Ecto neural progenitor cell (in vitro differentiated cells): ENCODE data around the gene FAM9C.

Experiments used
- DNase-seq: peaks from one replicate; pipeline ENCODE4 v3.0.0-alpha.2; 2018; ENCODE audit warnings: low spot score

FAM9C gene

GRCh38 chrX:13007519-13008188 is 36.8 kb downstream of the FAM9C start:
- no peak for DNase-seq

- DNase-seq, result no peak
Measured at GRCh38 chrX:13005661-13006473, 38.6 kb downstream of the FAM9C start.

DNA sequence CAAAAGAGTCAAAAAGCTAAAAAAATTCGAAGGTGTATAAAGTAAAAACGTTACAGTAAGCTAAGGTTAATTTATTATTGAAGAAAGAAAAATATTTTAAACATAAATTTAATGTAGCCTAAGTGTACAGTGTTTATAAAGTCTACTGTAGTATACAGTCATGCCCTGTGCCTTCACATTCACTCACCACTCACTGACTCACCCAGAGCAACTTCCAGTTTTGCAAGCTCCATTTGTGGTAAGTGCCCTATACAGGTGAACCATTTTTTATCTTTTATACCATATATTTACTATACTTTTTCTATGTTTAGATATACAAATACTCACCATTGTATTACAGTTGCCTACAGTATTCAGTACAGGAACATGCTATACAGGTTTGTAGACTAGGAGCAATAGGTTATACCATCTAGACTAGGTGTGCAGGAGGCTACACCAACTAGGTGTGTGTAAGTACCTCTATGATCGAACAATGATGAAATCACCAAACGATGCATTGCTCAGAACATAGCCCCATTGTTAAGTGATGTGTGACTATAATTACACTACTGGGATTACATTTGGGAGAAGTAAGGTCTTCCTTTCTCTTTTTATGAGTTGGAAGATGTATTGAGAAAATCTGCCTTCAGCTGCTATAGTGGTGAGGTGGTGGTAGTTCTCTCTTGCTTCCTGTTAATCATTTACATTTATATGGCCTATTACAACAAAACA is 42.3 kb downstream of the FAM9C start:
- no peak for DNase-seq

DNA sequence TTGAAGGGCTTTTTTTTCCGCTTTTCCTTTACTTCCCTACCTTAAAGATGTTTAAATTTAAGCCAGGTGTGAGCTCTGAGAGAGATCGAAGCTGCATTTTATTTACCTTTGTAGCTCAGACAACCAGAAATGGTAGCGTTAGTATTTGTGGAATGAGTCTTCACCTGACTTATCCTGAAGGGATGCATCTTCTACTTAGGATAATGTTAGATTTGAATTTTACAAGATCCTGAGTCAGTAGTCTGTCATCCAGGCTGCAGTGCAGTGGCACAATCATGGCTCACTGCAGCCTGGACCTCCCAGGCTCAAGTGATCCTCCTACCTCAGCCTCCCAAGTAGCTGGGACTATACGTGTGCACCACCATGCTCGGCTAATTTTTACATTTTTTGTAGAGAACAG is 43.3 kb downstream of the FAM9C start:
- DNase-seq, result no peak

DNA sequence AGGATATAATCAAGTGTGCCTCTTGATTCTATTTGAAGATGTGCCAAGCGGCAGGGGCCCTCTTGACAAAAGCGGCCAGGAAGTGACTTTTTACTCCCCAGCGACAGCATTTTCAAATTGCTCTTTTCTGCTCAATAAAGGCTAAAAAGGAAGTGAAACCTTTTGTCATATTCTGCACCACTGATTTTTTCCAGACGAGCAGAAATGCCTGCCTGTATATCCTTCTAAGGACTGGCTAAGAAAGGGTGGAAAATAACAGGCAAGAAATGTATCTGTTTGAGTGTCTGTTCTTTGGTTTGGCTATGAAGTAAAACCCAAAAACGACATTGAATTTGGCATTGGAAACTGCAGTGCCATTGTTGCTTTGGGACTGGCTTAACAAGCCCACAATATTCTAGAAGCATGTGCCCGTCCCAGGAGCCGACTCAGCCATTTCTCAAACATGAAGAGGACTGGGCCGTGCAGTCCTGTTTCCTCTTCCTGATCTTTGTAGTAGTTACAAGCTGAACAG is 44.1 kb downstream of the FAM9C start:
- no peak for DNase-seq

GRCh38 chrX:12999422-12999821 is 45.0 kb downstream of the FAM9C start:
- no peak for DNase-seq

DNA sequence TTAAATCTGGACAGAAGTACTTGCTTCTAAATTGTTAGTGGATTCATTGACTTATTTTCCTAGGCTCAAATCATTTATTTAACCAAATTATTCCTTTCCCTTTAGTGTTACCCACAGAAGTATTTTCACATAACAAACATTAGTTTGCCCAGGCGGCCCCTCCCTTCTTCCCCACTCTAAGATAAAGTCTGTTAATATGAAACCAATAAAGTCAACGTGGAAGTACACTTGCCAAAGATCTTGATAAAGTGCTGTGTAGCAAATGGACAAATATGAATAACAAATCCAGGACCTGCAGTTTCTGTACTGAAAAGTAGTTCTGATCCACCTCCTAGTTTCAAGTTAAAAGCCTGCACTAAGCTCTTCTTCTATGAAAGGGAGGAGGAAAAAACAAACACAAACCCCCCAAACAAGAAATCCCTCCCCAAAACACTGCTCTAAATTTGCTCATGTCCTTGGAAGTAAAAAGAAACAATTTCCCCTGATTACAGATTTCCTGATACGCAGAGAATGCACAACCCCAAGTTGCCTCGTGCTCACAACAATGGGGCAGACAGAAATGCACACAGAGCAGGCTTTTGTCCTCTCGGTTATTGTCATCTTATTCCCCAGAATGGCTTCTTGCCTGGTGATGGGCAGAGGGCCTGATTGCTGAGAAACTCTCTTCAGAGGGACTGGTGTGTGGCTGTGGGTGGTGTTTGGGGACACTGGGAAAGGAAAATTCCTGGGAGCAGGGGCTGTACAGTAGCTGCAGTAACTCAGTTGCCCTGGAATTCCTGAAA is 46.3 kb downstream of the FAM9C start:
- no peak for DNase-seq

DNA sequence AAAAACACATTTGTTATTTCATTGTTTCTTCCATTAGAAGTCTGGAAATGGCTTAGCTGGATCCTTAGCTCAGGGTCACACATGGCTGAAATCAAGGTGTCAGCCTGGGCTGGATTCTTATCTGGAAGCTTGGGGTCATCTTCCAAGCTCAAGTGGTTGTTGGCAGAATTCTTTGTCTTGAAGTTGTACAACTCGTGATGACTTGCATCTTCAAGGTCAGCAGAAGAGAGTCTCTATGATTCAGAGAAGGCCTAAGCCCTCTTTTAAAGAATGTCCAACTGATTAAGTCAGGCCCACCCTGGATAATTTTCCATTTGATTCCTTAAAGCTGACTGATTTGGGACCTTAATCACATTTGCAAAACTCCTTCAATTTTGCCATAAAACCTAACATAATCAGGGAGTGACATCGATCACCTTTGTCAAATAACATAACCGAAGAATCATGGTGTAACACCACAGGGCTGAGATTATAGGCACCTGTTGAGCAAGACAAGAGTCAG is 47.4 kb downstream of the FAM9C start:
- DNase-seq, result no peak

DNA sequence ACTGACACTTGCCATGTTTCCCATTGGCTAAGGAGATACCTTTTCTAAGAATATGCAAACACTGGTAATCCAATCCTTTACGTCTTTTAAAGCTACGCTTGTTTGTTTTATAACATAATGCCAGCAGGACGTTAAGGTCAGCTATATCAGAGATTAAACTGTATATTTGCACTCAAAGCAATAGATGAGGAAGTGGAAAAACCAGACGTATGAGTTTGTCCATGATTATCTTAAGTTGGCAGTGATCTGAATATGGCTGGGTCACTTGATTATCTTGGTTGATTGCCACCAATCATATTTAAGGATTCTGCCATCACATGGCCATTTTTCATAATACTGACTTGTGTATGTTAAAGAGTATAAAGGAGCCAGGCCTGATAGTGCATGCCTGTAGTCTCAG is 50.1 kb downstream of the FAM9C start:
- no peak for DNase-seq

GRCh38 chrX:12993826-12994225 is 50.6 kb downstream of the FAM9C start:
- no peak for DNase-seq

DNA sequence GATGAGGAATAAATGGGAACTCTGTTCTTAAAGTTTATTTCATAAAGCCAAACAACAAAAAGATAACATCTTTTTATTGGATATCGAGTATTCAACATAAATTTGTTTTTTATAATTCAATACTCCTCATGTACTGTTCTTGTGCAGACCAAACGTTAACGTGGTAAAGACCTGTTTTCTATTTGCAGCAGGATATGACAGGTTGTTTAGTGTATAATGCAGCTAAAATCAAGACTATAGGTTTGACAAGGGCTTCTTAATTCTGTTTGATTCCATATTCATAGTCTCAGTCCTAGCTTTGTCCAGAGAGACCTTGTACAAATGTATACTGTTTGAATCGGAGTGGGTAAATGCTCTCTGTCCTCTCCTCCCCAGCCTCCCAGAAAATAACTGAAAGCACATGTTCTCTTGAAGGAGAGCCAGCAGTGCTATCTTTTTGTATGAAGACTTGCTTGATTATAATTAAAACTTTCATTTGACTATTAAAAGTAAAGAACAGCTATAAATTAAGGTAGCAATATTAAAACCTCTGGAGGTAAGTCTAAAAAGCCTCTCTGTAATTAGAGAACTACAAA is 51.8 kb downstream of the FAM9C start:
- no peak for DNase-seq

DNA sequence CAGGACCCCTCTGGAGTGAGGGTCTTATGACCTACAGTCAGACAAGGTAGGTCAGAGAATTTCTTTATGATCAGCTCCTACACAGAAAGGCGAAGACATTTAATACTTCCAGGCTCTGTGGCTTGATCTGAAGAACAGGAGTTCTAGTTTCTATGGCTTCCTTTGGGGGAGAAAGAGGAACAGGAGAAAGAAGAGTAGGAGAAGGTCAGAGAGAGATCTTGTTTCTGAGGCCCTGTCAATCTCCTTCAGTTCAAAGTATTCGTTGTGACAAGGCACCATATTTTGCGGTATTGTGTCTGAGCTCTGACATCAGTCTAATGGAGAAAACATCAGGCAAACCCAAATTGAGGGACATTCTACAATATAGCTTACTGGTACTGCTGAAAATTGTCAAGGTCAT is 52.8 kb downstream of the FAM9C start:
- DNase-seq, result no peak

- DNase-seq, result no peak
Measured at GRCh38 chrX:12989461-12989860, 55.0 kb downstream of the FAM9C start.

DNA sequence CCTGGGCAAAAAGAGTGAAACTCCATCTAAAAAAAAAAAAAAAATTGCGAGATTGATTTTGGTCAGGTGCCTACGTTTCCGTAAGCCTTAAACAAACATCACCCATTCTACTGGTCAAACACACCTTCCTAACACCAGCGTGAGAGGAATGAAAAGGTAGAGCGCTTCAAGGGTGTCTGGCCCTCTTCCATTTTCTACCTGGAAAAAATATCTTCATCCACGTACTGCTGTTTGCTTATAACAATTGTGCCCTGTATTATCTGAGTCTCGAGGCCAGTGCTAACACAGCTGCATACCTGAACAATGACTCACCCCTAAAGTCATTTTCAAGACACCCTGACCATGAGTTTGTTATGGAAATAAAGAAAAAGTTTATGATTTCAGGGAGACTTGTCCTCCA is 55.6 kb downstream of the FAM9C start:
- no peak for DNase-seq

DNA sequence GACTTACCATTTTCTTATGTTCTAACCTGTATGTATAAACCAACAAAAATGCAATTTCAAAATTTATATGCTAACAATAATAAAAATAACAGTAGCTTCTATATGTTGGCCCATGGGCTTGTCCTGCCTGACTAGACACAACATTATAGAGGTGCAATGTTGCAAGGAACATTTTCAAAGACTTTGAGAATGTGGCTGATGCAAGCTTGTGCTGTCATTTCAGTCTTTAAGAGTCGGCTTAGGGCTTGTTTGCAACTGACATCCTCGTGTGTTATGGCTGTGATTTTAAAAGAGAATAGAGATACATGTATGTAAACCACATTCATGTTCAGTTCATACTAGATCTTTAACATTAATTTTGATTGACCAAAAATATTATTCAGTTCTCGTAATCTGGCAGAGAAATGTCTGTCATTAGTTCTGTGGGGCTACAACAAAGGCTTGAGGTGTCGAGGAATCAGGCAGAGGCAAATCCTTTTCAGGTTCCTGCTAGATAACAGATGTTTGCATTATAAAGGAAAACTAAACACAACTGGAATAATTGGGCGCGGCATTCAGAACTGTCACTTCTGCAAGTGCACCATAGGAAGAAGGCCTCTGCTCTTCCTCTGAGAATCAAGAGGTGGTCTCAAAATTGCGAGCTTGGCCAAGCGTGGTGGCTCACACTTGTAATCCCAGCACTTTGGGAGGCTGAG is 56.4 kb downstream of the FAM9C start:
- no peak for DNase-seq

DNA sequence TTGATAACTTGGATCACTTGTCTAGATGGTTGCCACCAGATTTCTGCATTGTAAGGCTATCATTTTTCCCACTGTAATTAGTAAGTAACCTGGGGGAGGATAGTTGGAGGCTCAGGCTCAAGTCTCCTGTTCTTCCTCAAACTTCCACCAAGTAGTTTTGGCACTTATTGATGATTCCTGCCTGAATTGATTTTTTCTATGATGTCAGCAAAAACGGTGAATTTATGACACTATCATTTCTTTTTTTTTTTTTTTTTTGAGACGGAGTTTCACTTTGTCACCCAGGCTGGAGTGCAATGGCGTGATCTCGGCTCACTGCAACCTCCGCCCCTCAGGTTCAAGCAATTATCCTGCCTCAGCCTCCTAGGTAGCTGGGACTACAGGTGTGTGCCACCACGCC is 57.1 kb downstream of the FAM9C start:
- DNase-seq, result no peak

DNA sequence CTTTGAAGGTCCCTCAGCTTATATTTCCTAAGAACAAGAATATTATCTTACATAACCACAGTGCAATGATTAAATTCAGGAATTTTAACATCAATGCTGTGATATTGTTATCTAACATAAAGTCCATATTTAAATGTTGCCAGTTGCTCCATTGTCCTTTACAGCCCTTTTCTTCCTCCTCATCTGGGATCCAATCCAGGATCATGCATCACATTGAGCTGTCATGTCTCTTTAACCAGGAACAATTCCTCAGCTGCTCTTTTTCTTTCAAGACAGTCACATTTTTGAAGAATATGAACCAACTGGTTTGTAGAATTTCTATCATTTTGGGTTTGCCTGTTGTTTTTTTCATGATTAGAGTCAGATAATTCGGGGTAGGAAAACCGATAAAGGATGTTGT is 57.5 kb downstream of the FAM9C start:
- DNase-seq, result no peak

DNA sequence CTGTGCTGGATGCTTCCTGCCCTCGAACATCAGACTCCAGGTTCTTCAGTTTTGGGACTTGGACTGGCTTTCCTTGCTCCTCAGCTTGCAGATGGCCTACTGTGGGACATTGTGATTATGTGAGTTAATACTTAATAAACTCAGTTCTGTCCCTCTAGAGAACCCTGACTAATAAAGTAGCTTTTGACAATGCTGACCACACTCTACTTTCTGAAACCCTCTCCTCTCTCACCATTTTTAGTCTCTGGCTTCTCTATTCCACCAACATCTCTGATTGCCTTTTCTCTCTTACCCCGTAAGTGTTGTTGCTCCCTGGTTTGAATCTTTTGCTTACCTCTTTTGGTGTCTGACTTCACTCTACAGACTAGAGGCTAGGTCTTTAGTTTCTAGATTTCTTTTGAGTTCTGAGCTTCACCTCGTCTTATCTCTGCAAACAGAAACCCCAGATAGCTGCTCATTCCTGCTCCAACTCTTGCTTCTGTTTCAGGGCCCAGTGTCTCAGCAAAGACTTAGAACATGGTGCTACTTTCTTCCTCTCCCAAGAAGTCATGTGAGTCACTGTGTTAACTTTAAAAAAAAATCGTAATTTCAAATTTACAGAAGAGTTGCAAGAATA is 58.1 kb downstream of the FAM9C start:
- no peak for DNase-seq
